Fibroblast of villous mesenchyme (primary cell): ENCODE results near the gene RGS6. TPM values are rescaled to one million over a fixed set of nuclear protein-coding genes. Genes with fewer than 3 reads are reported as not detected.

ENCODE experiments used
- DNase-seq: peaks from one replicate; pipeline ENCODE4 v3.0.0-alpha.2; 2010; ENCODE audit warnings: low read depth
- H3K4me3 ChIP-seq: 2 replicates; pipeline ENCODE4 v1.5.1; 2011; ENCODE audit warnings: low read depth, mild to moderate bottlenecking, low read length
- total RNA-seq: library from RNA; depleted of rRNA; stranded (reverse); fragments of >200 nt; gene quantifications from 2 replicates; pipeline ENCODE4 v1.2.3, GENCODE V29; 2012
- TF ChIP-seq, protein P1 (sequence below): IDR thresholded peaks from 2 replicates; pipeline ENCODE4 v1.5.1; 2012; ENCODE audit warnings: low read depth, mild to moderate bottlenecking, low read length; ENCODE audit not compliant: insufficient read depth

RGS6 gene
- total RNA-seq, 1 donor, result not detected

DNA sequence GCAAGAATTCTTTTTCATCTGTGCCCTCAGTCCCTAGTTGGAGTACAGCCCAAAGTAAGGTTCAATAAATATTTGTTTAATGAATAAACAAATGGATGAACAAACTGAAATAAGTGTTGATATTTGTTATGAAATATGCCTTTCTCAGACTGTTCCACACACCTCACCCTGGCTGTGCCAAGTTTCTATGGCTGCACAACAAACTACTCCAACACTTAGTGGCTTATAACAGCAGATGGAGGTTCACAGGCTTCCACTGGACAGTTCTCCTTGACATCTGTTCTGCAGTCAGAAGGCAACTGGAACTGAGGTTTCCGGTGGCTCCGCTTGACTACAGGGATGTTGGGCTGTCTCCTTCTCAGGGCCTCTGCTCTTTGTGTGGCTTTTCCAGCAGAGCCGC is 197.1 kb downstream of the RGS6 start:
- TF ChIP-seq, protein P1, sequence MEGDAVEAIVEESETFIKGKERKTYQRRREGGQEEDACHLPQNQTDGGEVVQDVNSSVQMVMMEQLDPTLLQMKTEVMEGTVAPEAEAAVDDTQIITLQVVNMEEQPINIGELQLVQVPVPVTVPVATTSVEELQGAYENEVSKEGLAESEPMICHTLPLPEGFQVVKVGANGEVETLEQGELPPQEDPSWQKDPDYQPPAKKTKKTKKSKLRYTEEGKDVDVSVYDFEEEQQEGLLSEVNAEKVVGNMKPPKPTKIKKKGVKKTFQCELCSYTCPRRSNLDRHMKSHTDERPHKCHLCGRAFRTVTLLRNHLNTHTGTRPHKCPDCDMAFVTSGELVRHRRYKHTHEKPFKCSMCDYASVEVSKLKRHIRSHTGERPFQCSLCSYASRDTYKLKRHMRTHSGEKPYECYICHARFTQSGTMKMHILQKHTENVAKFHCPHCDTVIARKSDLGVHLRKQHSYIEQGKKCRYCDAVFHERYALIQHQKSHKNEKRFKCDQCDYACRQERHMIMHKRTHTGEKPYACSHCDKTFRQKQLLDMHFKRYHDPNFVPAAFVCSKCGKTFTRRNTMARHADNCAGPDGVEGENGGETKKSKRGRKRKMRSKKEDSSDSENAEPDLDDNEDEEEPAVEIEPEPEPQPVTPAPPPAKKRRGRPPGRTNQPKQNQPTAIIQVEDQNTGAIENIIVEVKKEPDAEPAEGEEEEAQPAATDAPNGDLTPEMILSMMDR, result no peak
- DNase-seq, result no peak
- no peak overlapping the region for H3K4me3 ChIP-seq

DNA sequence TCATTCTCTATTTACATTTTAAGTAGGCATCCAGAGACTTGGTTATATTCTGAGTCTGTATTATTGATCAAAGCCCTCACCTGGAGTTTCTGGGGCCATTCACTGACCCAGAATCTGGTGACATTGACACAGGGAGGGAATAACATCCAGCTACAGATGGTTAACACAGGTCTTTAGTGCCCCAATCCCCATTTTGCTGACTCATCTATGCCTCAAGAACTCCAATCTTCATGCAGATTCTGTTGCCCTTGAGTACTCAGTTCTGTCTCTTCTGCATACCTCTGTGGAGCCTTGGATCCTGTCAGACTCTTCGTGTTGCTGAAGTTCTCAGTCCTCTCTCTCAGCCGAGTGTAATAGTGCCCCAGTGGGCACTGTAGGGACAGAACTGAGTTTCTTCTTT is 208.9 kb downstream of the RGS6 start:
- DNase-seq, result no peak
- H3K4me3 ChIP-seq, result no peak overlapping the region
- TF ChIP-seq, protein P1, result no peak

DNA sequence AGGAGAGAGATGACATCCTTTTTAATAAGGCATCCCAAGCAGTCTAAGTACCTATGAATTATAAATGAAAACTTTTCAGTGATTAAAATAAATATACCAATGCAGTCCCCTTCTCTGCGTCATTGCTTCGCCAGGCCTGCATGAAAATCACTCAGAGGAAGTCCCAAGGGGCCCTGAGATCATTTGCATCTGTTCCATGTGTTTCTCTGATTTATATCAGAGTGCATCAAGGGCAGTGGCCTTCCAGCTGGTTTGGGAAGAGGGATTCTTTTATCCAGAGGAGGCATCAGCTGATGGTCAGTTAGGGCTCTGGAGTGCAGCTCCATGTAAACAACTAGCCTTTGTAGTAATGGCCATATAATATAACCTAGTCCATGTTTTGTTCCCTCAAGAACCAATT is 210.1 kb downstream of the RGS6 start:
- TF ChIP-seq, protein P1, result no peak
- DNase-seq, result no peak
- H3K4me3 ChIP-seq, result no peak overlapping the region

DNA sequence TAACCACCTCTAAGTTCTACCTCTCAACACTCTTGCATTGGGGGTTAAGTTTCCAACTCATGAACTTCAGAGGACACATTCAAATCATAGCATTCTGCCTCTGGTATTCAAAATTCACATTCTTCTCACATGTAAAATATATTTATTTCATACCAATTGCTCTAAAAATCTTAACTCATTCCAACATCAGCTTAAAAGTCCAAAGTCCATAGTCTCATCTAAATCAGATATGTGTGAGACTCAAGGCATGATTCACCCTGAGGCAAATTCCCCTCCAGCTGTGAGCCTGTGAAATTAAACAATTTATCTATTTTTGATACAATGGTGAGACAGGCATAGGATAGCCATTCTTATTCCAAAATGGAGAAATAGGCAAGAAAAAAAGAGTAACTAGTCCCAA is 214.0 kb downstream of the RGS6 start:
- TF ChIP-seq, protein P1, result no peak
- H3K4me3 ChIP-seq, result no peak overlapping the region
- no peak for DNase-seq

DNA sequence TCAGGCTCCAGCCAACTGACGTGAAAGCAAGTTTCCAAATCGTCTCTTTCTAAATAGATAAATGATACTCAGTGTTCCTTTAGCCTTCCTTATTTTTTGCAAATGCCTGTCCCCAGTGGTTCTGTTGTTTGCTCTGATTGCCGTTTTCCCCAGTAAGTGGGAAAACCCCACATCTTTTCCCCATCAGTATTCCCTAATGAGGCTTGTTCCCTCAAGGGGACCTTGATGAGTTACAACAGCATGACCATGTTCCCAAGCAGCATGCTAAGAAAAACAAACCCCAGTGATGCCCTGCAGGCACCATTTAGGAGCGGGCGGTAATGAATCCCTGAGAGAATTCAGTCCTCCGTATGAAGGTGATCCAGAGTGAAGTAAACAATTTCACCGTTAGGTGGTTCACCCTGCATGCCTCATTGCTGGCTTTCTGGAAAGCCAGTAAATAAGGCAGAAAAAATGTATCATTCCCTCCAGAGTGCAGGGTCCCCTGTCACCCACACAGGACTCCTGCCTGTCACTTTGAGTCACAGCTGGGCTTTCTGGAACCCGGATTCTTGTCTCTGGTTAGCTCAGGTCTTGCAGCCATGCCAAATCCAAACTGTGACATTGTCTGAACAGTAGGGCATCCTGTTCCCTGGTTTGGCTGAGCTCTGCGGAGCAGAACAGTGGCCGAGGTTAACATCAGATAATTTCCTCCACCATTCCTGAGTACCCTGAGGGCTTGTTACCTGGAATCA is 222.6 kb downstream of the RGS6 start:
- TF ChIP-seq, protein P1, result no peak
- no peak for DNase-seq
- no peak overlapping the region for H3K4me3 ChIP-seq

DNA sequence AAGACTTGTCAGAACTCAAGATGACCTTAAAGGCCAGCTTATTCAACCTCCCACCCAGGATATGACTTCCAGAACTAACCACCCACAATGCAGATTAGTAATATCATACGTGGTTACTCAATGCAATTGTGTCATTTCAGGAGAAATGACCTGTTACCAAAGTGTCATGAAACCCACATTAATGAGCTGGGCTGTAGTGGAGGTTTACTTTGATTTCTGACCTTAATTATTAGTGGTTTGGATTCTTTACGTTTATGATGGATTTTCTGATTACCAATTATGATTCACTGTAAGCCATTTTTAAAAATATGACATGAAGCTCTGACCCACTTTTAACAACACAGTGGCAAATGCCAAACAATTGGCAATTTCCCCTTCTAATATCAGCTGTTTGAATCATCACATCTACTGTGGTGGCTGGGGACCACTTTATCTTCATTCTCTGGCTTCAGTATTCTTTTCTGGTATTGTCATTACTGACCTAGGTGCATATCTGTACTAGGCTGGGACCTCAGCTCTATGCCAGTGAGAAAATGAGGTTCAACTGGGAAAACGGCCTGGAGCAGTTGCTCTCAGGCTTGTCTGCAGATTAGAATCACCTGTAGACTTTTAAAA is 223.3 kb downstream of the RGS6 start:
- no peak for DNase-seq
- TF ChIP-seq, protein P1, result no peak
- no peak overlapping the region for H3K4me3 ChIP-seq
